HCT116 (cell line): Measurements from ENCODE around the gene ZBTB16. TPM values are rescaled to one million over a fixed set of nuclear protein-coding genes. Genes with fewer than 3 reads are reported as not detected.

Experiments
- CBX3 ChIP-seq: IDR thresholded peaks from 2 replicates; pipeline ENCODE4 v1.6.1; 2012; ENCODE audit warnings: low read depth
- ELF1 ChIP-seq: IDR thresholded peaks from 2 replicates; pipeline ENCODE4 v1.6.1; 2012; ENCODE audit warnings: low read depth, borderline replicate concordance
- EZH2 ChIP-seq: fragments of 200-600 bp; sonication (generic); IDR thresholded peaks from 2 replicates; pipeline ENCODE4 v1.6.1; 2017; ENCODE audit warnings: antibody characterized with exemption, mixed run types
- ZFX ChIP-seq: fragments of 450-650 bp; IDR thresholded peaks from 2 replicates; pipeline ENCODE4 v1.6.1; 2017
- total RNA-seq: library from RNA; stranded (reverse); gene quantifications from one replicate; pipeline ENCODE4 v1.2.1, GENCODE V29; 2021; ENCODE audit not compliant: unreplicated experiment
- TF ChIP-seq, protein P1 (sequence below): IDR thresholded peaks from 2 replicates; pipeline ENCODE4 v1.6.1; 2012; ENCODE audit warnings: low read depth
- TF ChIP-seq, protein P2 (sequence below): IDR thresholded peaks from 2 replicates; pipeline ENCODE4 v1.6.1; 2011; ENCODE audit warnings: mild to moderate bottlenecking, low read length, moderate library complexity; ENCODE audit not compliant: insufficient replicate concordance; ENCODE audit errors: extremely low read depth

ZBTB16 gene
- total RNA-seq, 1 experiment from 2014 or later, result 0.30 TPM

DNA sequence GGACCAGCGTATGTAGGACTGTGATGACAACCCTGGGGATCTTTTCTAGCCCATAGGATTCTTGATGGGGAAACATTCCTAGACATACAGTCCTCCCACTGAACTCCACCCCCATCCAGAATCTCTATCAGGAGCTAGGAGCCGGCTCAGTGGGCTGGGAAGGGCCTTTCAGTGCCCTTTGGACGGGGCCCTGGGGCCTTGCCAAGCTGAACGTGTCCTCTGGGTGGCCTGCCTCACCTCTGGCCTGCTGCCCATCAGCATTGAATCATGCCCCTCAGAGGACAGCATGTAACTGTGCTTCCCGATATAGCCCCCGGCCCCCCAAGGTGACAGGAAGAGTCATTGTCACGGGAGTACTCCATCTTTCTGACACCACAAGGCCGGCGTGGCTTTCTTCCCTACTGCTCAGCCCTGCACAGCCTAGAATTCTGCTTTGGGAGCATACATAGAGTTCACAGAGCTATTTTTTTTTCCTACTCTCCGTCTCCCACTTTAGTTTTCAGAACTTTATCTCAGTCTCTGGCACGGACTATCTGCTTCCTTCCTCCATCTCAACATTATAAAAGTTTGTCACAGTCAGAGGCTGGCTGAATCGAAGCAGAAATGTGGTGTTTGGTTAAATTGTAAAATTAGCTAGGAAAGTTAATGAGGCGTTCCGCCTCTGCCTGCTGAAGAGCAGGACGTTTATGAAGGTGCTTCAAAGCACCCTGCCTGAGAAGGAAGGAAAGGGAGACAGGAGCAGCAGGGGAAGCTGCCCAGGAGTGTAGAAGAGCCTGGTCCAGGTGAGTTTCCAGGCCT lies 111.9 kb downstream of the ZBTB16 start (continued):
- TF ChIP-seq, protein P1, sequence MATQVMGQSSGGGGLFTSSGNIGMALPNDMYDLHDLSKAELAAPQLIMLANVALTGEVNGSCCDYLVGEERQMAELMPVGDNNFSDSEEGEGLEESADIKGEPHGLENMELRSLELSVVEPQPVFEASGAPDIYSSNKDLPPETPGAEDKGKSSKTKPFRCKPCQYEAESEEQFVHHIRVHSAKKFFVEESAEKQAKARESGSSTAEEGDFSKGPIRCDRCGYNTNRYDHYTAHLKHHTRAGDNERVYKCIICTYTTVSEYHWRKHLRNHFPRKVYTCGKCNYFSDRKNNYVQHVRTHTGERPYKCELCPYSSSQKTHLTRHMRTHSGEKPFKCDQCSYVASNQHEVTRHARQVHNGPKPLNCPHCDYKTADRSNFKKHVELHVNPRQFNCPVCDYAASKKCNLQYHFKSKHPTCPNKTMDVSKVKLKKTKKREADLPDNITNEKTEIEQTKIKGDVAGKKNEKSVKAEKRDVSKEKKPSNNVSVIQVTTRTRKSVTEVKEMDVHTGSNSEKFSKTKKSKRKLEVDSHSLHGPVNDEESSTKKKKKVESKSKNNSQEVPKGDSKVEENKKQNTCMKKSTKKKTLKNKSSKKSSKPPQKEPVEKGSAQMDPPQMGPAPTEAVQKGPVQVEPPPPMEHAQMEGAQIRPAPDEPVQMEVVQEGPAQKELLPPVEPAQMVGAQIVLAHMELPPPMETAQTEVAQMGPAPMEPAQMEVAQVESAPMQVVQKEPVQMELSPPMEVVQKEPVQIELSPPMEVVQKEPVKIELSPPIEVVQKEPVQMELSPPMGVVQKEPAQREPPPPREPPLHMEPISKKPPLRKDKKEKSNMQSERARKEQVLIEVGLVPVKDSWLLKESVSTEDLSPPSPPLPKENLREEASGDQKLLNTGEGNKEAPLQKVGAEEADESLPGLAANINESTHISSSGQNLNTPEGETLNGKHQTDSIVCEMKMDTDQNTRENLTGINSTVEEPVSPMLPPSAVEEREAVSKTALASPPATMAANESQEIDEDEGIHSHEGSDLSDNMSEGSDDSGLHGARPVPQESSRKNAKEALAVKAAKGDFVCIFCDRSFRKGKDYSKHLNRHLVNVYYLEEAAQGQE, result no peak
- no peak for TF ChIP-seq ZFX
- no peak for TF ChIP-seq CBX3
- TF ChIP-seq EZH2, result no peak
- no peak for TF ChIP-seq ELF1
- TF ChIP-seq, protein P2, sequence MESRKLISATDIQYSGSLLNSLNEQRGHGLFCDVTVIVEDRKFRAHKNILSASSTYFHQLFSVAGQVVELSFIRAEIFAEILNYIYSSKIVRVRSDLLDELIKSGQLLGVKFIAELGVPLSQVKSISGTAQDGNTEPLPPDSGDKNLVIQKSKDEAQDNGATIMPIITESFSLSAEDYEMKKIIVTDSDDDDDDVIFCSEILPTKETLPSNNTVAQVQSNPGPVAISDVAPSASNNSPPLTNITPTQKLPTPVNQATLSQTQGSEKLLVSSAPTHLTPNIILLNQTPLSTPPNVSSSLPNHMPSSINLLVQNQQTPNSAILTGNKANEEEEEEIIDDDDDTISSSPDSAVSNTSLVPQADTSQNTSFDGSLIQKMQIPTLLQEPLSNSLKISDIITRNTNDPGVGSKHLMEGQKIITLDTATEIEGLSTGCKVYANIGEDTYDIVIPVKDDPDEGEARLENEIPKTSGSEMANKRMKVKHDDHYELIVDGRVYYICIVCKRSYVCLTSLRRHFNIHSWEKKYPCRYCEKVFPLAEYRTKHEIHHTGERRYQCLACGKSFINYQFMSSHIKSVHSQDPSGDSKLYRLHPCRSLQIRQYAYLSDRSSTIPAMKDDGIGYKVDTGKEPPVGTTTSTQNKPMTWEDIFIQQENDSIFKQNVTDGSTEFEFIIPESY, result no peak
